Trophoblast cell (in vitro differentiated cells and primary cell): ENCODE results near the gene FATE1.

ENCODE experiments used
- DNase-seq, 2 donors: peaks; one replicate each; pipeline ENCODE4 v3.0.0-alpha.2; 2016
- H2AFZ ChIP-seq: 2 replicates; pipeline ENCODE4 v1.6.1; 2013; ENCODE audit warnings: low read length, moderate library complexity, mild to moderate bottlenecking; ENCODE audit not compliant: insufficient read depth, poor library complexity
- H2AK5ac ChIP-seq: 2 replicates; pipeline ENCODE4 v1.6.1; 2013; ENCODE audit warnings: mild to moderate bottlenecking, low read length
- H2BK120ac ChIP-seq: 2 replicates; pipeline ENCODE4 v1.6.1; 2013; ENCODE audit warnings: low read length, mild to moderate bottlenecking, moderate library complexity; ENCODE audit not compliant: insufficient read depth, poor library complexity
- H2BK12ac ChIP-seq: 2 replicates; pipeline ENCODE4 v1.6.1; 2013; ENCODE audit warnings: mild to moderate bottlenecking, low read length, moderate library complexity
- H2BK5ac ChIP-seq: 2 replicates; pipeline ENCODE4 v1.6.1; 2013; ENCODE audit warnings: low read length, low read depth, moderate library complexity, mild to moderate bottlenecking; ENCODE audit not compliant: poor library complexity
- H3K14ac ChIP-seq: 2 replicates; pipeline ENCODE4 v1.6.1; 2013; ENCODE audit warnings: mild to moderate bottlenecking, low read length
- H3K18ac ChIP-seq: 2 replicates; pipeline ENCODE4 v1.6.1; 2013; ENCODE audit warnings: mild to moderate bottlenecking, low read length
- H3K23ac ChIP-seq: 2 replicates; pipeline ENCODE4 v1.6.1; 2013; ENCODE audit warnings: low read length
- H3K27ac ChIP-seq: 2 replicates; pipeline ENCODE4 v1.5.1; 2013; ENCODE audit warnings: low read depth, mild to moderate bottlenecking, inconsistent platforms, low read length, moderate library complexity
- H3K27me3 ChIP-seq: 2 replicates; pipeline ENCODE4 v1.6.1; 2013; ENCODE audit warnings: inconsistent platforms, mild to moderate bottlenecking, low read length, moderate library complexity; ENCODE audit not compliant: insufficient read depth
- H3K36me3 ChIP-seq, 2 experiments: 1 replicate in 1 of 2; 2 replicates in 1 of 2; pipeline ENCODE4 v1.6.1; 2013; ENCODE audit warnings: low read length in 2 of 2, mild to moderate bottlenecking in 2 of 2, moderate library complexity in 1 of 2; ENCODE audit not compliant: insufficient read depth in 2 of 2, control insufficient read depth in 1 of 2
- H3K4ac ChIP-seq: 2 replicates; pipeline ENCODE4 v1.6.1; 2013; ENCODE audit warnings: low read depth, mild to moderate bottlenecking, low read length, moderate library complexity
- H3K4me1 ChIP-seq, 2 experiments: 1 replicate in 1 of 2; 2 replicates in 1 of 2; pipeline ENCODE4 v1.6.1; 2013; ENCODE audit warnings: low read length in 2 of 2, mild to moderate bottlenecking in 2 of 2, moderate library complexity in 1 of 2; ENCODE audit not compliant: insufficient read depth in 2 of 2, control insufficient read depth in 1 of 2
- H3K4me2 ChIP-seq: 2 replicates; pipeline ENCODE4 v1.6.1; 2013; ENCODE audit warnings: inconsistent platforms, mild to moderate bottlenecking, low read length, moderate library complexity
- H3K4me3 ChIP-seq: 2 replicates; pipeline ENCODE4 v1.5.1; 2013; ENCODE audit warnings: mild to moderate bottlenecking, low read depth, low read length, inconsistent platforms
- H3K79me1 ChIP-seq: one replicate; pipeline ENCODE4 v1.6.1; 2013; ENCODE audit warnings: low read length
- H3K79me2 ChIP-seq: 2 replicates; pipeline ENCODE4 v1.6.1; 2013; ENCODE audit warnings: low read length, mild to moderate bottlenecking; ENCODE audit not compliant: control insufficient read depth, insufficient read depth, poor library complexity
- H3K9ac ChIP-seq: 2 replicates; pipeline ENCODE4 v1.6.1; 2013; ENCODE audit warnings: mild to moderate bottlenecking, low read length
- H3K9me3 ChIP-seq: 2 replicates; pipeline ENCODE4 v1.6.1; 2013; ENCODE audit warnings: low read depth, mild to moderate bottlenecking, control low read depth, inconsistent platforms, low read length; ENCODE audit not compliant: insufficient read depth
- H4K12ac ChIP-seq: 2 replicates; pipeline ENCODE4 v1.6.1; 2013; ENCODE audit warnings: low read depth, mild to moderate bottlenecking, low read length, moderate library complexity
- H4K8ac ChIP-seq: 2 replicates; pipeline ENCODE4 v1.6.1; 2013; ENCODE audit warnings: low read depth, mild to moderate bottlenecking, low read length, moderate library complexity
- H4K91ac ChIP-seq: one replicate; pipeline ENCODE4 v1.6.1; 2013; ENCODE audit warnings: low read depth, mild to moderate bottlenecking, low read length, moderate library complexity
- WGBS: extraction: QIAGEN DNeasy Blood & Tissue Kit; methylation state at CpG from one replicate; pipeline ENCODE4 v1.1.7; 2013; ENCODE audit warnings: missing lambda C conversion rate; ENCODE audit not compliant: insufficient read length, insufficient coverage; ENCODE audit errors: extremely low coverage; 5-methylcytosine and 5-hydroxymethylcytosine counted together

The FATE1 gene

GRCh38 chrX:151722241-151722846 is 6.5 kb downstream of the FATE1 start:
- peak in 1 of 2 donors; percentile 41 for DNase-seq
- Histone ChIP-seq H2BK120ac (no peak overlapping the region), H3K23ac (no peak overlapping the region), H3K4ac (no peak overlapping the region), H2BK5ac (no peak overlapping the region), H4K8ac (no peak overlapping the region), H3K14ac (no peak overlapping the region), H3K27ac (no peak overlapping the region), H3K9ac (no peak overlapping the region), H3K4me2 (no peak overlapping the region), H2AK5ac (no peak overlapping the region), H4K12ac (no peak overlapping the region), H3K18ac (no peak overlapping the region), H3K4me3 (no peak overlapping the region), H2BK12ac (no peak overlapping the region), H3K4me1 (peaks cover 0 to 3% of the 10 kb centered on the region in 2 experiments), H3K27me3 (no peaks in the 10 kb centered on the region), H3K79me1 (no peaks in the 10 kb centered on the region), H4K91ac (no peak overlapping the region), H3K36me3 (no peaks in the 10 kb centered on the region), H3K79me2 (no peaks in the 10 kb centered on the region), H3K9me3 (no peaks in the 10 kb centered on the region), H2AFZ (peak overlapping the region; percentile 17)
- no CpG with 5 or more reads among the region's 24 CpGs for WGBS

- Histone ChIP-seq H4K91ac (no peak overlapping the region), H2AK5ac (no peak overlapping the region), H3K9me3 (no peaks in the 10 kb centered on the region), H3K9ac (no peak overlapping the region), H2BK120ac (no peak overlapping the region), H3K4me2 (no peak overlapping the region), H2BK12ac (no peak overlapping the region), H2AFZ (no peak overlapping the region), H3K14ac (no peak overlapping the region), H3K23ac (no peak overlapping the region), H3K36me3 (no peaks in the 10 kb centered on the region), H3K4me3 (no peak overlapping the region), H3K79me2 (no peaks in the 10 kb centered on the region), H3K27me3 (no peaks in the 10 kb centered on the region), H3K27ac (no peak overlapping the region), H3K4me1 (peaks cover 0 to 3% of the 10 kb centered on the region in 2 experiments), H2BK5ac (no peak overlapping the region), H3K79me1 (no peaks in the 10 kb centered on the region), H4K8ac (no peak overlapping the region), H3K18ac (no peak overlapping the region), H3K4ac (no peak overlapping the region), H4K12ac (no peak overlapping the region)
- whole genome bisulfite sequencing, result no CpG with 5 or more reads among the region's 7 CpGs
- no peak for DNase-seq
These were observed 7.4 kb downstream of the FATE1 start for GRCh38 chrX:151723156-151723760.

- Histone ChIP-seq H4K12ac (no peak overlapping the region), H3K23ac (no peak overlapping the region), H3K9me3 (no peaks in the 10 kb centered on the region), H2BK120ac (no peak overlapping the region), H3K79me1 (no peaks in the 10 kb centered on the region), H2AFZ (no peak overlapping the region), H3K18ac (no peak overlapping the region), H2BK5ac (no peak overlapping the region), H3K4me3 (no peak overlapping the region), H3K79me2 (no peaks in the 10 kb centered on the region), H3K27ac (no peak overlapping the region), H2AK5ac (no peak overlapping the region), H4K91ac (no peak overlapping the region), H3K4me2 (no peak overlapping the region), H3K9ac (no peak overlapping the region), H3K27me3 (no peaks in the 10 kb centered on the region), H3K14ac (no peak overlapping the region), H2BK12ac (no peak overlapping the region), H4K8ac (no peak overlapping the region), H3K36me3 (no peaks in the 10 kb centered on the region), H3K4ac (no peak overlapping the region), H3K4me1 (peaks cover 0 to 3% of the 10 kb centered on the region in 2 experiments)
- DNase-seq, result no peak
- WGBS, result no CpG with 5 or more reads among the region's 7 CpGs
These were observed 8.9 kb downstream of the FATE1 start for GRCh38 chrX:151724563-151725337.

- no peak for DNase-seq
- Histone ChIP-seq H3K18ac (no peak overlapping the region), H3K4me1 (peaks cover 0 to 3% of the 10 kb centered on the region in 2 experiments), H3K27ac (no peak overlapping the region), H4K91ac (no peak overlapping the region), H3K79me1 (no peaks in the 10 kb centered on the region), H3K14ac (no peak overlapping the region), H3K79me2 (no peaks in the 10 kb centered on the region), H3K4me2 (no peak overlapping the region), H3K4me3 (no peak overlapping the region), H3K4ac (no peak overlapping the region), H3K9me3 (no peaks in the 10 kb centered on the region), H4K8ac (no peak overlapping the region), H3K9ac (no peak overlapping the region), H2BK12ac (no peak overlapping the region), H2BK5ac (no peak overlapping the region), H4K12ac (no peak overlapping the region), H3K23ac (no peak overlapping the region), H3K27me3 (no peaks in the 10 kb centered on the region), H2AFZ (no peak overlapping the region), H2BK120ac (no peak overlapping the region), H2AK5ac (no peak overlapping the region), H3K36me3 (no peaks in the 10 kb centered on the region)
- WGBS, result no CpG with 5 or more reads among the region's 1 CpG
These were observed 9.4 kb downstream of the FATE1 start for GRCh38 chrX:151725338-151725614.
